ENCODE data around the gene HMGB3. TPM values are rescaled to one million over a fixed set of nuclear protein-coding genes. Genes with fewer than 3 reads are reported as not detected.
"Not testable (repeated sequence)": the region's sequence is repeated elsewhere in the genome, so short reads cannot be mapped to it uniquely, and the experiment has no call there.

HMGB3 gene
- total RNA-seq, 2 donors from 2014 or later, result 5.9 to 9.2 TPM

GRCh38 chrX:150975655-150976390, 7.3 kb upstream of the HMGB3 start:
- no peak for ATAC-seq
- no peak for DNase-seq

DNA sequence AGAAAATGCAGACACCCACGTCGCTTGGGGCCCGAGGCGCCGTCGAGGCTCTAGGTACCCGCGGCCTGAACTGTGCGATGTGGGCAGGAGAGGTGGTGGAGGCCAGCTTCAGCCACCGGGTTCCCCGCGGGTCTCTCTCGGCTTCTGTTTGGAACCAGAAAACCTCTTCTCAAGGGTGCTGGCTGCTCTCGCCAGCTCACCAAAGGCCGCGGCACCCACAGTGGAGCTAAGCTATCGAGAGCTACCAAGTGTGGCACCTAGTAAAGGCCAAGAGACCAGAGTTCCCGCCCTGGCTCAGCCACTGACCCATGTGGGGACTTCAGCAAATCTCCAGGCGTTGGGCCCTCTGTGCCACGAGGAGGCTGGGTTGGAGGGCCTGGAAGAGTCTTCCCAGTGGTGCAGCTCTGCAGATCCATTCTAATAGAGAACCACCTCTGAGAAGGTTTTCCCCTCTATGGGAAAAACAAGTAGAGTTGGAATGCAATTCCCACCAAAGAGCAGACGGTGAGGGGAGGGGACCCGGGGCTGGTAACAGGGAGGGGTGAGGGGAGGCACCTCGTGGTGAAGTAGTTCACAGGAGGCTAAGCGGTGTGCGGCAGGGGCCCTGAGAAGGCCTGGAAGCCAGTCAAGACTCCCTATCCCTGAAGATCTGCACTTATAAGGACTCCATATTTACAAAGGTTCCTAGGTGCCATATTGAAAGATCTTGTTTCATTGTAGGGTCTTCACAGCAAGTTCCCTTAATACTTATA, 5.5 kb upstream of the HMGB3 start:
- intact Hi-C loops (cut with DNase I), result loop anchor here in 1 of 2 donors (10.0 kb wide), 1 partner anchor 203 kb away; no protein-coding TSS in a partner anchor
- ATAC-seq (no peak), DNase-seq (no peak)

More at GRCh38 chrX:150975655-150976390, 7.3 kb upstream of the HMGB3 start:
- intact Hi-C loops (cut with DNase I), result loop anchor here in 1 of 2 donors (10.0 kb wide), 1 partner anchor 201 kb away; no protein-coding TSS in a partner anchor

DNA sequence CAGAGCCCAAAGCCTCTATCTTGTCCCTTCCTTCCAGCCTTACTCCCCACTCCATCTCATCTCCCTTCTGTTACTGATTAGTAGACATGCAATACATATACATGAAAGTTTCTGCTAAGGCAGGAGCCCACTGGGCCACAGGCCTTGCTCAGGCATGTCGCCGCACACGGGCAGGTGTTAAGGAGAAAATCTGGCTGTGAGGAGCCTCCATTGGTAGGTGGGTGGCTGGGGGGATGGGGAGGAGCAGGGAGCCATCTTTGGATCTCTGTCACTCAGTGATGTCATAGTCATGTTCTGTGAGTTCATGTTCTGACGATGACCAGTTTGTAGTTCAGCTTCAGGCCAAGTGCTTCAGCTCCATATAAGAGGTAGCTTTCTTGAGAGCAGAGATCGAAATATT, 2.9 kb upstream of the HMGB3 start:
- DNase-seq (no peak), ATAC-seq (no peak)
- intact Hi-C loops (cut with DNase I), result no loop called here

GRCh38 chrX:150980711-150981110, 2.4 kb upstream of the HMGB3 start:
- intact Hi-C loops (cut with DNase I), result no loop called here
- ATAC-seq, result no peak
- DNase-seq, result no peak

DNA sequence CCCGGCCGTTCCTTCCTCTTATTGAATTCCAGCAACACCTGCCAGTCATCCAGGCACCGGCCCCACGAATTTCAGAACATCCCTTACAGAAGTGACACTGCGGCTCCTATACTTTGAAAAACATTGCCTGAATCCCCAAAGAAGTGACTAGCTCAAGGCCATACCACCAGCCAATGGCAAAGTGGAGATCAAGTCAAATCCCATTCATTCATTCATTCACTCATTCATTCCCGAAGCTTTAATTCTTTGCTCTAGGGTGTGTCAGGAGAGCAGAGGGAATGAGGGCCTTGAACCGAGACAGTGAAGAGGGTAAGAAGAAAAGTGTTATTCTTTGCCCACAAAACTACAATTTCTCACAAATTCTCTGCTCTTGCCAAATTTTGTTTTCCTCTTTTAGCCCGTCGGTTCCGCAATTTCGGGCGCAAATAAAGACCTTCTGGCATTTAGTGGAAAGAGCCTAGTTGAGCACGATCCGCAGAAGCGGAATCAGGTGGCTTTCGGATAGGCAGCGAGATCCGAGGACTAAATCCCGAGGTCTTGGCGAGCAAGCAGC, 824 bp upstream of the HMGB3 start:
- no peak for DNase-seq
- intact Hi-C loops (cut with DNase I), result no loop called here
- ATAC-seq, result no peak

DNA sequence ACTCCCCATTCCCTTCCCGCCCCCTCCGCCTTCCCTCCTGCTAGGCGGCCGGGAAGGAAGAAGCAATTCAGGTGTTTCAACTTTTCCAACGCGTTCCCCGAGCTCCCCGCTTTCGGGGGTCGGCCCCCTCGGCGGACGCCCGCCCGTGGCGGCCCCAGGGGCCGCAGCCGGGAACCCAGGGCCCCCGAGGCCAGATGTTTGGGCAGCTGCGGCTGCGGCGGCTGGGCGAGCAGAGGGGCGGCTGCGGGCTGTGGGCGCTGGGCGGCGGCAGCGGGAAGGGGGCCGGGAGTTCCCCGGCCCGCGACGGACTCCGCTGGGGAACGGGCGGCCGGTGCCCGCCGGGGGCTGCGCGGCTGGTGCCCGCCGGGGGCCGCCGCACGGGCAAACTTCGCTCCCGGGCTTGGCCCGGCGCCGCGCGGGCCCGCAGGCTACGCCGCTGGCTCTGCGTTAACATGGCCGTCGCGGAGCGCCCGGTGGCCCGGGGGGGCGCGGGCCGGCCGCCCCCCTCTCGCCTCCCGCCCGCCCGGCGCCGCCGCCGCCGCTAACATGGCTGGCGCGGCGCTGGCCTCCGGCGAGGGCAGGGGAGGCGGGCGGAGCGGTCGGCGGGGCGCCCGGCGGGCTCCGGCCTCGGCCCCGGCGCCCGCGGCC, 510 bp downstream of the HMGB3 start:
- intact Hi-C loops (cut with DNase I), result no loop called here
- ATAC-seq (no peak), DNase-seq (no peak)

GRCh38 chrX:150984169-150984824, 1.2 kb downstream of the HMGB3 start:
- intact Hi-C loops (cut with DNase I), result no loop called here
- DNase-seq, result no peak
- no peak for ATAC-seq

DNA sequence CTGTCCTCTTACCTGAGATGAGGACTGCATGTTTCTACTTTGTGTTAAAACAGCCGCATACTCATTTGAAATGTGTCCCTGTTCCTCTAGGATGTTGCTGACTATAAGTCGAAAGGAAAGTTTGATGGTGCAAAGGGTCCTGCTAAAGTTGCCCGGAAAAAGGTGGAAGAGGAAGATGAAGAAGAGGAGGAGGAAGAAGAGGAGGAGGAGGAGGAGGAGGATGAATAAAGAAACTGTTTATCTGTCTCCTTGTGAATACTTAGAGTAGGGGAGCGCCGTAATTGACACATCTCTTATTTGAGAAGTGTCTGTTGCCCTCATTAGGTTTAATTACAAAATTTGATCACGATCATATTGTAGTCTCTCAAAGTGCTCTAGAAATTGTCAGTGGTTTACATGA, 4.6 kb downstream of the HMGB3 start:
- intact Hi-C loops (cut with DNase I); ATAC-seq: not testable (repeated sequence)

GRCh38 chrX:150989420-150989819, 6.3 kb downstream of the HMGB3 start:
- intact Hi-C loops (cut with DNase I), result no loop called here
- no peak for DNase-seq
- no peak for ATAC-seq

More for the DNA sequence above, 4.6 kb downstream of the HMGB3 start:
- DNase-seq, result not testable (repeated sequence)

DNA sequence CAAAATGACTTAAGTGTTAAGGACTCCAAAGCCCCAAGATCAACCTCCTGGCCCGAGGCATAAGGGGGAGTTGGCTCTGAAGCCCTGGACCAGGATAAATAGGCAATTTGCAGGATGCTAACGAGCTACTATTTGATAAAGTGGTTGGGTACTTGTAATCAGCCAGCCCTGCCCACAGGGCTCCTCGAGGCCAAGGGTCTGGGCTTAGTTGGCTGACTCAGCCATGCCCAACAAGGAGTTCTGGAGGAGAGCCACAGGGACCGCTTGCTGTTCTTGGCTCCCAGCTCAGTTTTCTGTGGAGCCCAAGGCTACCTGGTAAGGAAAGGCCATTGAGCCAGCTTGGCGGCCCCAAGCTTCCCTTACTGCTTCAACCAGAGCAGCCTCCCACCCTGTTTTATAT, 7.8 kb downstream of the HMGB3 start:
- no peak for ATAC-seq
- no peak for DNase-seq
- intact Hi-C loops (cut with DNase I), result no loop called here

GRCh38 chrX:151000861-151001331, 17.8 kb downstream of the HMGB3 start:
- intact Hi-C loops (cut with DNase I), result no loop called here
- DNase-seq, result no peak
- no peak for ATAC-seq

DNA sequence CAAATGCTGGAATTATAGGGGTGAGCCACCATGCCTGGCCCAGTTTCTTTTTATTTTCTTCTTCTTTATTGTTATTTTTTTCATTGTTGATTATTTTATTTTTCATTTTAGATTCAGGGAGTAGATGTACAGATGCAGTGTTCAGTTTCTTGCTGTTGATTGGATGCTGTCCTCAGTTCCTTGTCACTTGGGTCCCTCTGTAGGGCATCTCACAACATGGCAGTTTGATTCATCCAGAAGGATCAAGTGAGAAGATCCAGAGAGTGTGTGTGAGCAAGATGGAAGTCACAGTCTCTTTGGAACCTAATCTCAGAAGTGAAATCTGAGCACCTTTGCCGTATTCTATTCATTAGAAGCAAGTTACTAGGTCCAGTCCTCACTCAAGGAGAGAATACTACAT, 20.9 kb downstream of the HMGB3 start:
- intact Hi-C loops (cut with DNase I), result no loop called here
- no peak for DNase-seq
- no peak for ATAC-seq

GRCh38 chrX:151006410-151007109, 23.4 kb downstream of the HMGB3 start:
- intact Hi-C loops (cut with DNase I), result no loop called here
- ATAC-seq, result no peak
- DNase-seq, result no peak

DNA sequence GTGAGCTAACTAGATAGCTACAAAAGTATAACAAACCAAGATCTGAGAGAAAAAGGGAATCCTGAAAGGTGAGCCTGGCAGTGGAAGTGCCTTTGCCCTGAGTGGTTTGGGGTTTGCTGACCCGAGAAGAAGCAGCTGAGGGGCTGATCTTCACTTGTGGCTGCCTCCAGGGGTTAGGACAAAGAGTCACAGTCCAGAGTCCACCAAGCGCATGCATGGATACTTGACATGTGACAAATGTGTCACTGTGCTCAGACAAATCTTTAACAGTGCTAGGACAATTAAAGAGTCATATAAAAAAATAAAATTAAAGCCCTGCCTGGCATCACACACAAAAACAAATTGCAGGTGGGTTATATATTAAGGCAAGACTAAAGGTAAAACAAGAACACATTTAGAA, 26.4 kb downstream of the HMGB3 start:
- intact Hi-C loops (cut with DNase I), result no loop called here
- DNase-seq (no peak), ATAC-seq (no peak)

GRCh38 chrX:151013164-151013743, 30.1 kb downstream of the HMGB3 start:
- intact Hi-C loops (cut with DNase I), result no loop called here

DNA sequence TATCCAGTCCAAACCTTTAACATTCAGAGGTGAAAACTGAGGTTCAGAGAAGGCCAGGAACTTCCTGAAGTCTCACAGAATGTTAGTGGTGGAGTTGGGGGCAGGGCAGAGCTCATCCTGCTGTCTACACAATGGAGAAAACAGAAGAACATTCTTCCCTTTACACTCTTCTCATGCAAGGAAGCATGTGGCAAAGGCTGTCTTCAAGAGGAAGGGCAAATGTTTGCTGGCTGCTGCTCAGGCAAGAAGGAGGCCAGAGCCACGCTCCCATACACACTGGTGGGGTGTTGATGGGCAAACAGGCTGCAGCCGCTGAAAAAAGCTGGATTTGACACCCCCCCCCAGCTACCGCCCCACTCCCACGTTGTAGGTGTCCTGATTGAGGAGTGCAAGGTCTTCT, 32.5 kb downstream of the HMGB3 start:
- ATAC-seq (no peak), DNase-seq (no peak)
- intact Hi-C loops (cut with DNase I), result no loop called here

More at GRCh38 chrX:151013164-151013743, 30.1 kb downstream of the HMGB3 start:
- DNase-seq (no peak), ATAC-seq (no peak)

GRCh38 chrX:151019856-151020255, 36.7 kb downstream of the HMGB3 start:
- intact Hi-C loops (cut with DNase I), result no loop called here
- ATAC-seq, result no peak
- no peak for DNase-seq

DNA sequence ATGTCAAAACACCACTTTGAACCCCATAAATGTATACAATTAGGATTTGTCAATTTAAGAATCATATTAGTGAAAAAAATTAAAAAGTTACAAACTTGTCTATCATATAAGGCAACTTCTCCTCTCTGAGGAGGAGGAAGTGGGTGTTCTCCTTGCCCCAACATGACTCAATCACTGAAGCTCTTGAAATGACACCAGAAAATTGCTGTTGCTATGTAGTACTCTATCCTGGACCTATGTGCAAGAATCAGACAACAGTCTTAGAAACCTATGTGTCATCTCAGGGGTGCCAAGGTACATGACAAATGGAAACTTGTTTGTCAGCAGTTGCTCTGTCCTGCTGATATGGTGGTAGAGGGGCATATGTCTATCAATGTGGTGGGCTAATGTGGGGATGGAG, 47.7 kb downstream of the HMGB3 start:
- intact Hi-C loops (cut with DNase I), result no loop called here
- DNase-seq (no peak), ATAC-seq (no peak)

Measured in left cardiac atrium (tissue), 4 donors.